ENCODE results near the gene PPP4R1. TPM values are rescaled to one million over a fixed set of nuclear protein-coding genes. Genes with fewer than 3 reads are reported as not detected.

The PPP4R1 gene
- total RNA-seq, 1 experiment from 2014 or later: 110 TPM

- Mint-ChIP-seq H3K27ac (ENCODE audit: unreplicated experiment) (no peak overlapping the region), H3K27me3 (ENCODE audit: unreplicated experiment) (no peaks in the 10 kb centered on the region), H3K4me3 (ENCODE audit: low read depth, unreplicated experiment) (no peak overlapping the region), H3K9me3 (ENCODE audit: low read depth, unreplicated experiment) (peaks cover 7% of the 10 kb centered on the region), H3K36me3 (ENCODE audit: insufficient read depth, unreplicated experiment) (peaks cover 35% of the 10 kb centered on the region), H3K4me1 (ENCODE audit: low read depth, unreplicated experiment) (no peaks in the 10 kb centered on the region)
- intact Hi-C loops (cut with micrococcal nuclease; ENCODE audit: unreplicated experiment): no loop called here
- TF ChIP-seq, protein P1, sequence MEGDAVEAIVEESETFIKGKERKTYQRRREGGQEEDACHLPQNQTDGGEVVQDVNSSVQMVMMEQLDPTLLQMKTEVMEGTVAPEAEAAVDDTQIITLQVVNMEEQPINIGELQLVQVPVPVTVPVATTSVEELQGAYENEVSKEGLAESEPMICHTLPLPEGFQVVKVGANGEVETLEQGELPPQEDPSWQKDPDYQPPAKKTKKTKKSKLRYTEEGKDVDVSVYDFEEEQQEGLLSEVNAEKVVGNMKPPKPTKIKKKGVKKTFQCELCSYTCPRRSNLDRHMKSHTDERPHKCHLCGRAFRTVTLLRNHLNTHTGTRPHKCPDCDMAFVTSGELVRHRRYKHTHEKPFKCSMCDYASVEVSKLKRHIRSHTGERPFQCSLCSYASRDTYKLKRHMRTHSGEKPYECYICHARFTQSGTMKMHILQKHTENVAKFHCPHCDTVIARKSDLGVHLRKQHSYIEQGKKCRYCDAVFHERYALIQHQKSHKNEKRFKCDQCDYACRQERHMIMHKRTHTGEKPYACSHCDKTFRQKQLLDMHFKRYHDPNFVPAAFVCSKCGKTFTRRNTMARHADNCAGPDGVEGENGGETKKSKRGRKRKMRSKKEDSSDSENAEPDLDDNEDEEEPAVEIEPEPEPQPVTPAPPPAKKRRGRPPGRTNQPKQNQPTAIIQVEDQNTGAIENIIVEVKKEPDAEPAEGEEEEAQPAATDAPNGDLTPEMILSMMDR (IDR thresholded peaks at IDR 0.05; ENCODE audit: unreplicated experiment): no peak
- no TSS peak for BruUV-seq (replicated peaks)
- DNase-seq: no peak
- CTCF ChIA-PET: interaction anchor here (1.0 kb wide), 1 partner anchor 29 kb away, joined by 3 read pairs; no protein-coding TSS in a partner anchor
Observed at GRCh38 chr18:9530226-9531009, 83.9 kb downstream of the PPP4R1 start.

DNA sequence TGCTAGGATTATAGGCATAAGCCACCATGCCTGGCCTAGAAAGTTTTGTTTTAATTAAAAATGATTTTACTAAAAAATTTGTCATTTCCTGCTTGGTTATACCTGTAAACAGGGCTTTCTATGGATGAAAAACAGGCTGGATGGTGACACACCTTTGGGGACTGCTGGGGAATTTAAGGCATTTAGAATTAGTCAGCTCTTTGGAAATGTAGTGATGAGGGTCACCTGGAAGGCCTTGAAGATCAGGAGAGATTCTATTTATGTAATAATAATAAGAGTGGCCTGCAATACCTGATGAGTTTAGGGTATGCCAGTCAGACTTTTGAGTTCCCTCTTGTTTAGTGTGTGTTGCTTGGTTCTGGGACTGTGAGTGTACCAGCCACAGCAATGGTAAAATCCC, 87.9 kb downstream of the PPP4R1 start:
- CTCF ChIA-PET: interaction anchor here (1.0 kb wide), 1 partner anchor 10 kb away, joined by 3 read pairs; no protein-coding TSS in a partner anchor
- H3K4me1 Mint-ChIP-seq (ENCODE audit: low read depth, unreplicated experiment): no peaks in the 10 kb centered on the region
- TF ChIP-seq, protein P1 (IDR thresholded peaks at IDR 0.05; ENCODE audit: unreplicated experiment): no peak
- H3K9me3 Mint-ChIP-seq (ENCODE audit: low read depth, unreplicated experiment): peaks cover 7% of the 10 kb centered on the region
- H3K36me3 Mint-ChIP-seq (ENCODE audit: insufficient read depth, unreplicated experiment): peaks cover 33% of the 10 kb centered on the region
- no peak overlapping the region for H3K27ac Mint-ChIP-seq (ENCODE audit: unreplicated experiment)
- intact Hi-C loops (cut with micrococcal nuclease; ENCODE audit: unreplicated experiment): no loop called here
- DNase-seq: no peak
- H3K27me3 Mint-ChIP-seq (ENCODE audit: unreplicated experiment): no peaks in the 10 kb centered on the region
- no peak overlapping the region for H3K4me3 Mint-ChIP-seq (ENCODE audit: low read depth, unreplicated experiment)
- BruUV-seq (replicated peaks): no TSS peak

- CTCF ChIA-PET: no interaction called here
- intact Hi-C loops (cut with micrococcal nuclease; ENCODE audit: unreplicated experiment): no loop called here
- Mint-ChIP-seq H3K4me3 (ENCODE audit: low read depth, unreplicated experiment) (no peak overlapping the region), H3K9me3 (ENCODE audit: low read depth, unreplicated experiment) (peaks cover 4% of the 10 kb centered on the region), H3K27me3 (ENCODE audit: unreplicated experiment) (no peaks in the 10 kb centered on the region), H3K4me1 (ENCODE audit: low read depth, unreplicated experiment) (no peaks in the 10 kb centered on the region), H3K27ac (ENCODE audit: unreplicated experiment) (no peak overlapping the region), H3K36me3 (ENCODE audit: insufficient read depth, unreplicated experiment) (peaks cover 14% of the 10 kb centered on the region)
- no peak for DNase-seq
- TF ChIP-seq, protein P1 (IDR thresholded peaks at IDR 0.05; ENCODE audit: unreplicated experiment): no peak
- no TSS peak for BruUV-seq (replicated peaks)
Observed at GRCh38 chr18:9522952-9523351, 91.4 kb downstream of the PPP4R1 start.

DNA sequence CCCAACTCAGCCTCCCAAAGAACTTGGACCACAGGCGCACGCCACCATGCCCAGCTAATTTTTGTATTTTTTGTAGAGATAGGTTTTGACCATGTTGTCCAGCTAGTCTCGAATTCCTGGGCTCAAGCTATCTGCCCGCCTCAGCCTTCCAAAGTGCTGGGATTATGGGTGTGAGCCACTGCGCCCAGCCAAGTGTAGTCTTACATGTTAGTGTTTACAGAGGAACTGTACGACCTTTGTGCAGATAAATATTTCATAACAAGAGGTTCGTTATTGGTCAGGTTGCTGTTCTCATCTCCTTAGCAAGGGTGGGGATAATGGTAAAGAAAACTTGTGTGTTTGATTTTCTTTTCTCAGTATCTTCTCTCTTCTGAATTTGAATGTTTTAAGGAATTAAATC, 92.6 kb downstream of the PPP4R1 start:
- TF ChIP-seq, protein P1 (IDR thresholded peaks at IDR 0.05; ENCODE audit: unreplicated experiment): no peak
- Mint-ChIP-seq H3K27me3 (ENCODE audit: unreplicated experiment) (no peaks in the 10 kb centered on the region), H3K9me3 (ENCODE audit: low read depth, unreplicated experiment) (no peaks in the 10 kb centered on the region), H3K4me1 (ENCODE audit: low read depth, unreplicated experiment) (no peaks in the 10 kb centered on the region), H3K36me3 (ENCODE audit: insufficient read depth, unreplicated experiment) (peaks cover 6% of the 10 kb centered on the region), H3K27ac (ENCODE audit: unreplicated experiment) (no peak overlapping the region), H3K4me3 (ENCODE audit: low read depth, unreplicated experiment) (no peak overlapping the region)
- no peak for DNase-seq
- CTCF ChIA-PET: interaction anchor here (0.5 kb wide), 1 partner anchor 825 kb away, joined by 3 read pairs; no protein-coding TSS in a partner anchor
- no TSS peak for BruUV-seq (replicated peaks)
- intact Hi-C loops (cut with micrococcal nuclease; ENCODE audit: unreplicated experiment): no loop called here
